Osteocyte (in vitro differentiated cells): ENCODE data around the gene MAP3K7CL. TPM values are rescaled to one million over a fixed set of nuclear protein-coding genes. Genes with fewer than 3 reads are reported as not detected.

ENCODE experiments used
- DNase-seq: peaks from one replicate; pipeline ENCODE4 v3.0.0; 2021; ENCODE audit warnings: mixed read lengths; ENCODE audit not compliant: unreplicated experiment; ENCODE audit errors: extremely low spot score
- H3K27ac Mint-ChIP-seq: one replicate; pipeline ENCODE4 v1.8.0; 2021; ENCODE audit warnings: mild to moderate bottlenecking, mixed read lengths; ENCODE audit not compliant: unreplicated experiment
- H3K27me3 Mint-ChIP-seq: one replicate; pipeline ENCODE4 v1.8.0; 2021; ENCODE audit warnings: mixed read lengths; ENCODE audit not compliant: unreplicated experiment
- H3K36me3 Mint-ChIP-seq: one replicate; pipeline ENCODE4 v1.8.0; 2021; ENCODE audit warnings: mixed read lengths; ENCODE audit not compliant: unreplicated experiment
- H3K4me1 Mint-ChIP-seq: one replicate; pipeline ENCODE4 v1.8.0; 2021; ENCODE audit warnings: mixed read lengths; ENCODE audit not compliant: unreplicated experiment
- H3K4me3 Mint-ChIP-seq: one replicate; pipeline ENCODE4 v1.8.0; 2021; ENCODE audit warnings: mild to moderate bottlenecking, moderate library complexity, mixed read lengths; ENCODE audit not compliant: unreplicated experiment
- H3K9me3 Mint-ChIP-seq: one replicate; pipeline ENCODE4 v1.8.0; 2021; ENCODE audit warnings: mixed read lengths; ENCODE audit not compliant: unreplicated experiment
- CTCF ChIP-seq: fragments of 200-600 bp; sonication (generic); IDR thresholded peaks from 2 replicates; pipeline ENCODE4 v1.5.0; 2021; ENCODE audit warnings: antibody characterized with exemption, mild to moderate bottlenecking, moderate library complexity
- total RNA-seq: library from RNA; stranded (reverse); gene quantifications from 2 replicates; pipeline ENCODE4 v1.2.1, GENCODE V29; 2021

MAP3K7CL gene
- total RNA-seq, 1 donor from 2014 or later, result 1.8 TPM

DNA sequence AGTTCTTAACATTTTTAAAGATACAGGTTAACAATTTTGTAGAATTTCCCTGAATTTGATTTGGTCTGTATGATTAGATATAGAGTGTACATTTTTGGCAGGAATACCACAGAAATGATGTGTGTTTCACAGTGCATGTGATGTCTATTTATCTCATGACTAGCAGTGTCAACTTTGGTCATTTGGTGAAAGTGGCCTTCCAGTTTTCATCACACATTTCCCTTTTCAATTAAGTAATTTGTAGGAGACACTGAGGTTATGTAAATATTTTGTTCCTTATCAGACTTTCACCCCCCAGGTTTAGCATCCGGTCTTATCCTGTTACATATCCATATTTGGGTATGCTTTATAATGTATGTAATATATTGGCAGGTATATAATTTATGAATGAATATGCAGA lies 41.8 kb downstream of the MAP3K7CL start:
- no peaks in the 10 kb centered on the region for H3K9me3 Mint-ChIP-seq
- H3K36me3 Mint-ChIP-seq, result no peaks in the 10 kb centered on the region
- H3K4me3 Mint-ChIP-seq, result no peak overlapping the region
- H3K27me3 Mint-ChIP-seq, result no peaks in the 10 kb centered on the region
- H3K4me1 Mint-ChIP-seq, result peaks cover 35% of the 10 kb centered on the region
- no peak for DNase-seq
- TF ChIP-seq CTCF, result no peak
- no peak overlapping the region for H3K27ac Mint-ChIP-seq

GRCh38 chr21:29174607-29175013 lies 44.2 kb downstream of the MAP3K7CL start:
- Mint-ChIP-seq H3K27ac (peak overlapping the region; percentile 88), H3K9me3 (no peaks in the 10 kb centered on the region), H3K27me3 (no peaks in the 10 kb centered on the region), H3K36me3 (no peaks in the 10 kb centered on the region), H3K4me3 (no peak overlapping the region), H3K4me1 (peaks cover 33% of the 10 kb centered on the region)
- TF ChIP-seq CTCF, result no peak
- DNase-seq, result no peak

DNA sequence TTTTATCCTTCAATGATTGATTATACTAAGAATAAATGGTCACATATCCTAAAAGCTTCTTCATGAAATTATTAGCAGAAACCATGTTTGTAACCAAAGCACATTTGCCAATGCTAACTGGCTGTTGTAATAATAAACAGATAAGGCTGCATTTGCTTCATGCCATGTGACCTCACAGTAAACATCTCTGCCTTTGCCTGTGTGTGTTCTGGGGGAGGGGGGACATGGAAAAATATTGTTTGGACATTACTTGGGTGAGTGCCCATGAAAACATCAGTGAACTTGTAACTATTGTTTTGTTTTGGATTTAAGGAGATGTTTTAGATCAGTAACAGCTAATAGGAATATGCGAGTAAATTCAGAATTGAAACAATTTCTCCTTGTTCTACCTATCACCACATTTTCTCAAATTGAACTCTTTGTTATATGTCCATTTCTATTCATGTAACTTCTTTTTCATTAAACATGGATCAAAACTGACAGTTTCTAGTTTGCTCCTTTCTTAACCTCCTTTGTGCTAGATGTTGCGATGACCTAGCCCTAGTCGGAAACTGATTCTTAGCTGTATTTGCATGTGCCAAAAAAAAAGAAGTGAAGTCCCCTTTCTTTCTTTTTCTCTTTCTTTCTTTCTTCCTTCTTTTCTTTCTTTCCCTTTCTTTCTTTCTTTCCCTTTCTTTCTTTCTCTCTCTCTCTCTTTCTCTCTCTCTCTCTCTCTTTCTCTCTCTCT lies 45.1 kb downstream of the MAP3K7CL start:
- Mint-ChIP-seq H3K9me3 (no peaks in the 10 kb centered on the region), H3K36me3 (no peaks in the 10 kb centered on the region), H3K27ac (peak overlapping the region; percentile 88), H3K27me3 (no peaks in the 10 kb centered on the region), H3K4me3 (peak overlapping the region; percentile 18), H3K4me1 (peaks cover 30% of the 10 kb centered on the region)
- no peak for DNase-seq
- TF ChIP-seq CTCF, result no peak

DNA sequence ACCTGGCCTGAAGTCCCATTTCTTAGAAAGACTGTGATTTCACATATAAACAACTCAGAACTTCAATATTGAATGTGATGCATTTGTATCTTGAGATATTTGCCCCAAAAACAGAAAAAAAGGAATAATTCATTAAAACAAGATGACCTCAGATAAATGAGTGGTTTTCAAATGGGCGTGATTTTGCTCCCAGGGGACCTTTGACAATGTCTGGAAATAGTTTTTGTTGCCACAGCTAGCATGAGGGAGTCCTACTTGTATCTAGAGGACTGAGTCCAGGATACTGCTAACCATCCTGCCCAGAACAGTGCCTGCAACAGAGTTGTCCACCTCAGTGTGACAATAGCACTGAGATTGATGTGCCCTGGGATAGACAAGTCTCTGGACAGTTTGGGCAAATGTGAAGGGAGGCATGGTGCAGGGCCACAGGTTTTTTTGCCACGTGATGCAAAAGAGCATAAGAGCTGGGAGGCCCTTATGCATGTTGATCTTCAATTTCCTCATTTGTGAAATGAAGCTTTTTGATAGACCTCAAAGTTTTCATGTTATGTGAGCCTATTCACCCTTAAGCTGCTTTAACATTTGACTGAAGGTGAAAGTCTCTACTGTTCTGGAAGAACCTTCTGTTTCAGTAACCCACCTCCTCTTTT lies 46.2 kb downstream of the MAP3K7CL start:
- no peaks in the 10 kb centered on the region for H3K9me3 Mint-ChIP-seq
- H3K27me3 Mint-ChIP-seq, result no peaks in the 10 kb centered on the region
- H3K27ac Mint-ChIP-seq, result peak overlapping the region; percentile 88
- H3K4me1 Mint-ChIP-seq, result peaks cover 30% of the 10 kb centered on the region
- H3K36me3 Mint-ChIP-seq, result no peaks in the 10 kb centered on the region
- H3K4me3 Mint-ChIP-seq, result no peak overlapping the region
- no peak for DNase-seq
- no peak for TF ChIP-seq CTCF

DNA sequence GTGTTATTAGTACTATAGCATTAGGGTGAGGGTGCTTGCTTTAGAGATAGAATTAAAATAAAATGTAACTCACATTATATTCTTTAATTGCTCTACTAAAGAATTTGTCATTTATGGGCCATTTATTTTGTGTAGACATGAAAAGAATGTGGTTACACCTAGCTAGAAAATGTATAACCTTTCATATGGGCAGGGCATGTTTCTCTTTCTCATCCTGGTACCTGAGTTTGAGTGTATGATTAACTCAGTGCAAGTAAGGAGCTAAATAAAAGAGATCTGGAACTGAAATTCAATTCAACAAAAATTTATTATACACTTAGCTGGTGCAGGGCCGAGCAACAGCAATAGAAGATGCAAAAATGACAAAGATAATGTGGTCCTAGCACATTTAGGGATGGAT lies 47.4 kb downstream of the MAP3K7CL start:
- Mint-ChIP-seq H3K27me3 (no peaks in the 10 kb centered on the region), H3K27ac (no peak overlapping the region)
- TF ChIP-seq CTCF, result no peak

More for the DNA sequence above, 47.4 kb downstream of the MAP3K7CL start:
- Mint-ChIP-seq H3K36me3 (no peaks in the 10 kb centered on the region), H3K4me1 (peaks cover 42% of the 10 kb centered on the region), H3K4me3 (no peak overlapping the region), H3K9me3 (no peaks in the 10 kb centered on the region)
- no peak for DNase-seq
